ENCODE data around the gene USP34.
"Not testable (repeated sequence)": the region's sequence is repeated elsewhere in the genome, so short reads cannot be mapped to it uniquely, and the experiment has no call there.

The USP34 gene

GRCh38 chr2:61470965-61471904 lies at the start of gene USP34:
Gene USP34 (minus strand): TSS chr2:61471087. CDS start chr2:61470692, 395 bp downstream.
- DNase-seq = peak; percentile 92

- DNase-seq = peak; percentile 32
These were observed 49.4 kb upstream of the USP34 start for GRCh38 chr2:61520261-61520660.

GRCh38 chr2:61512768-61513398 lies 42.0 kb upstream of the USP34 start:
- peak; percentile 37 for DNase-seq

- DNase-seq = peak; percentile 47
These were observed 40.1 kb upstream of the USP34 start for GRCh38 chr2:61510674-61511671.

GRCh38 chr2:61504949-61505348 lies 34.1 kb upstream of the USP34 start:
- peak; percentile 37 for DNase-seq

GRCh38 chr2:61499060-61499459 lies 28.2 kb upstream of the USP34 start:
- DNase-seq = no peak

- no peak for DNase-seq
These were observed 22.6 kb upstream of the USP34 start for GRCh38 chr2:61493523-61493942.

GRCh38 chr2:61492476-61492875 lies 21.6 kb upstream of the USP34 start:
- DNase-seq = no peak

GRCh38 chr2:61485281-61485680 lies 14.4 kb upstream of the USP34 start:
- peak; percentile 32 for DNase-seq

- DNase-seq = no peak
These were observed 7.2 kb upstream of the USP34 start for GRCh38 chr2:61478086-61478485.

GRCh38 chr2:61476929-61477589 lies 6.2 kb upstream of the USP34 start:
- DNase-seq = not testable (repeated sequence)

- no peak for DNase-seq
These were observed 1.3 kb upstream of the USP34 start for GRCh38 chr2:61471905-61472805.

- peak; percentile 90 for DNase-seq
These were observed 550 bp downstream of the USP34 start for GRCh38 chr2:61470122-61470951.

GRCh38 chr2:61469424-61470121 lies 1.3 kb downstream of the USP34 start:
- DNase-seq = no peak

GRCh38 chr2:61468231-61468630 lies 2.7 kb downstream of the USP34 start:
- DNase-seq = not testable (repeated sequence)

- DNase-seq = no peak
These were observed 5.8 kb downstream of the USP34 start for GRCh38 chr2:61465045-61465444.

- no peak for DNase-seq
These were observed 7.0 kb downstream of the USP34 start for GRCh38 chr2:61463769-61464475.

GRCh38 chr2:61461404-61461803 lies 9.5 kb downstream of the USP34 start:
- DNase-seq = no peak

GRCh38 chr2:61460163-61460562 lies 10.7 kb downstream of the USP34 start:
- DNase-seq = no peak

All from activated CD8-positive, alpha-beta memory T cell treated with anti-CD3 and anti-CD28 coated beads for 24 hours (primary cell).